GM19238 (cell line): ENCODE measurements around the gene IRF8.
"Not testable (repeated sequence)": the region's sequence is repeated elsewhere in the genome, so short reads cannot be mapped to it uniquely, and the experiment has no call there.

Experiments used
- DNase-seq: peaks from one replicate; pipeline ENCODE4 v3.0.0; 2011; ENCODE audit warnings: low spot score; ENCODE audit not compliant: insufficient read length

The IRF8 gene

GRCh38 chr16:85892760-85893159 lies 6.2 kb upstream of the IRF8 start:
- no peak for DNase-seq

GRCh38 chr16:85894266-85894665 lies 4.7 kb upstream of the IRF8 start:
- DNase-seq: no peak

GRCh38 chr16:85897382-85897781 lies 1.6 kb upstream of the IRF8 start:
- no peak for DNase-seq

- DNase-seq: no peak
Observed at GRCh38 chr16:85899444-85899843, 482 bp downstream of the IRF8 start.

DNA sequence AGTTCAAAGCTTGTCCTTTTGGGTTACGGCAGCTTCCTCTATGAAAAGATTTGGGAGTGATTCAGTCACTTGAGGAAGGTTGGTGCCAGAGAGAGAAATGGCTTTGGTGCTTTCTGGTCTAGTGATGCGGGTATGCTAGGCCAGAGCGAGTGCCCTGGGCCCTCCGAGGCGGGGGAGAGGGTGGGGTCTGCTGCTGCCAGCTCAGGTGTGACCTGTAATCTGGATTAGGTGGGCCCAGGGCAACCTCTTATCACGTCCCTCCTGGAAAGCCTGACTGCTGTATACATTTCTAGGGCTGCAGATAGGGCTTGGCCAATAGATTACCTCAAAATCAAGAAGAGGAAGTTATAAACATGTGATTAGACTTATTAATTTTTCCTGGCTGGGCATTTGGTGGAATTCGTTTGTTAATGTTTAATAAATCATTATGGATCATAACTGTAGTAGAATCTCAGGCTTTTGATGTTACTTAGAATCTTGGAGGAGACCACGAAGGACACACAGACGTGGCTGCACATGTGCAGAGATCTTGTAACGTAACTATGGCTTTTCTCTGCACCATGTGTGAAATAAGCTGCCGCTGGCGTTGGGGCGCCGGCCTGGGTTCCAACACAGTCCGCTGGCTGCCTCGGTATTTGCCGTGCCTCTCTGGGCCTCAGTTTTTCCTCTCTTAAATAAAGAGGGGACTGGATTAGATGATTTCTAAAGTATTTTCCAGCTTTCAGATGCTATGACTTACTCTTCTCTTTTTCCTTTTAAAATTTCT lies 1.2 kb downstream of the IRF8 start:
- no peak for DNase-seq

DNA sequence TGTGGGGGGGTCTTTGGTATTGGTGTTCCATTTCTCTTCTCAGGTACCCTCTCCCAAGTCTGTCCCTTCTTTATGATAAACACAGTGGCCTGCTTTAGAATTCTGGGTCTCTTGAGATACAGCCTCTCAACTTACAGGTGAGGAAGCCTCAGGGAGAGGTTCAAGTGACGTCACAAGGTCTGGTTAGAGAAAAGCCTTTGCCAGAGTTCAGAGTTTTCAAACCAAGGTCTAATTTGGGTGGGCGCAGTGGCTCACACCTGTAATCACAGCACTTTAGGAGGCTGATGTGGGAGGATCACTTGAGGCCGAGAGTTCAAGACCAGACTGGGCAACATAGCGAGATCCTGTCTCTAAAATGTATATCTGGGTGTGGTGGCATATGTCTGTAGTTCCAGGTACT lies 2.1 kb downstream of the IRF8 start:
- no peak for DNase-seq

- no peak for DNase-seq
Observed at GRCh38 chr16:85901773-85902365, 2.9 kb downstream of the IRF8 start.

DNA sequence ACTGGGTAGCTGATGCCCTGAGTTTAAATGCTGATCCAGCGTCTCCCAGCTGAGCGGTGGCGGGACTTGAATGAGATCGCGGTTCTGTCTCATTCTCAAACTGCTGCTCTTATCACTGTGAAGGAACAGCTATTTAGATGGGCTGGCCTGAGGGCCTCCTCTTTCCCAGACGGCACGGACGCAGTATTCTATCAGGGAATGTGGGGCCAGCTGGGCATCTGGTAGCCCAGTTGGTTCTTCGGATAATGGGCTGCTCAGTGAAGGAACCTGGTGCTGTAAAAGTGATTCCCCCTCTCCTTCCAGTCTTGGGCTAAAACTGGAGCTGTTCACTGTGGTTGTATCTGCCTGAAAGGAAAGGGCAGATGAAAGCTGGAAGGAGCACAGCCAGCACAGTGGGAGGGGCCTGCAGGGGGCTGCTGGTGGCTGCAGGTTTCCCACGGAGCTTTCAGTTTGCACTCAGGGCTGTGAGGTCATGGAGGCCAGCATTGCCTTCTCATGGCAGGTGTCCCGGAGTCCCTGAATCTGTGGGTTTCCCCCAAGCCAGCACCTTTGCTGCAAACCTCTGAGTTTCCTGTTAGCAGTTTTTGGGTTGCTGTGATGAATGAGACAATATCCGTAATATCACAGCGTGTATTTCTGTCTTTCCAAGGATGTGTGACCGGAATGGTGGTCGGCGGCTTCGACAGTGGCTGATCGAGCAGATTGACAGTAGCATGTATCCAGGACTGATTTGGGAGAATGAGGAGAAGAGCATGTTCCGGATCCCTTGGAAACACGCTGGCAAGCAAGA lies 3.6 kb downstream of the IRF8 start:
- DNase-seq: peak; percentile 84

- no peak for DNase-seq
Observed at GRCh38 chr16:85903559-85903958, 4.6 kb downstream of the IRF8 start.

GRCh38 chr16:85905110-85906095 lies 6.4 kb downstream of the IRF8 start:
- DNase-seq: no peak

- no peak for DNase-seq
Observed at GRCh38 chr16:85906349-85906748, 7.4 kb downstream of the IRF8 start.

GRCh38 chr16:85907231-85907630 lies 8.3 kb downstream of the IRF8 start:
- DNase-seq: not testable (repeated sequence)

DNA sequence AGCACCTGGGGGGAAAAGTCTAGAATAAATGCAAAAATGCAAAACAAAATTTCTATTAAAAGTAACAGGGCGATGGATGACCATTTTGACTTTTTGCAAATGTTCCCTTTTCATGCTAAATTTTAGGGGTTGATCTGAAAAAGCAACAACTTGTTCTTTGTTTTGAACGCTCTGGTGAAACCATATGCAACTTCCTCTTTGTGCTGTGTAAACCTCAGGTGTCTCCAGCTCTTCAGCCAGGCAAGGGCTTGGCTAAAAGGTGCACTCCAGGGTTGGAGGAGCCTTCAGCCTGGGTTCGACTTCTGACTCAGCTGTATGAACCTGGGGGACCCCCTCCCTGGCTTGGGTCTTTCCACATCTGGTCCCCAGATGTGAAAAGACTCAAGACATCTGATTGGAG lies 9.5 kb downstream of the IRF8 start:
- peak; percentile 56 for DNase-seq

DNA sequence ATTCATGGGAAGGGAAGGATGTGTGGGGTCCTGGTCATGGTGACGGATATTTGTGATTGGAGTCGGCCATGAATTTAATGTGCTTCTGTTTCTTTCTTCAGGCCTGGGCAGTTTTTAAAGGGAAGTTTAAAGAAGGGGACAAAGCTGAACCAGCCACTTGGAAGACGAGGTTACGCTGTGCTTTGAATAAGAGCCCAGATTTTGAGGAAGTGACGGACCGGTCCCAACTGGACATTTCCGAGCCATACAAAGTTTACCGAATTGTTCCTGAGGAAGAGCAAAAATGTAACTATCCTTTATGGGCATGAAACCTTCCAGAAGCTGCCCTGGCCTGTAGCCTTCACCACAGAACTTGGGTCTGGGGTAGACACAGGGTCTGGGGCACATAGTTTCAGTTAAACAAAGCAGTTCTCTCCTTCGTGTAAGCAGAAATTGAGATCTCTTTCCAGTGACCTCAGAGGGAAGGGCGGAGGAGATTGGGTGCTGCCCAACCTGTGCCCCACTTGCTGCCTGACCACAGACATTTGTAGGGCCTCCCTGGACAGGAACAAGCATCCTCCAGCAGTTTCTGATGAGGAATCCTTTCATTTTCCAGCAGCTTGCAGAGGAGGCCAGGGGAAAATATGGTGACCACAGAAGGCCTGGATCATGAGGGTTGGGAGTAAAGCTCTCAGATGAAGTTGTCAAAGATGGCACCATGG lies 10.1 kb downstream of the IRF8 start:
- DNase-seq: no peak

DNA sequence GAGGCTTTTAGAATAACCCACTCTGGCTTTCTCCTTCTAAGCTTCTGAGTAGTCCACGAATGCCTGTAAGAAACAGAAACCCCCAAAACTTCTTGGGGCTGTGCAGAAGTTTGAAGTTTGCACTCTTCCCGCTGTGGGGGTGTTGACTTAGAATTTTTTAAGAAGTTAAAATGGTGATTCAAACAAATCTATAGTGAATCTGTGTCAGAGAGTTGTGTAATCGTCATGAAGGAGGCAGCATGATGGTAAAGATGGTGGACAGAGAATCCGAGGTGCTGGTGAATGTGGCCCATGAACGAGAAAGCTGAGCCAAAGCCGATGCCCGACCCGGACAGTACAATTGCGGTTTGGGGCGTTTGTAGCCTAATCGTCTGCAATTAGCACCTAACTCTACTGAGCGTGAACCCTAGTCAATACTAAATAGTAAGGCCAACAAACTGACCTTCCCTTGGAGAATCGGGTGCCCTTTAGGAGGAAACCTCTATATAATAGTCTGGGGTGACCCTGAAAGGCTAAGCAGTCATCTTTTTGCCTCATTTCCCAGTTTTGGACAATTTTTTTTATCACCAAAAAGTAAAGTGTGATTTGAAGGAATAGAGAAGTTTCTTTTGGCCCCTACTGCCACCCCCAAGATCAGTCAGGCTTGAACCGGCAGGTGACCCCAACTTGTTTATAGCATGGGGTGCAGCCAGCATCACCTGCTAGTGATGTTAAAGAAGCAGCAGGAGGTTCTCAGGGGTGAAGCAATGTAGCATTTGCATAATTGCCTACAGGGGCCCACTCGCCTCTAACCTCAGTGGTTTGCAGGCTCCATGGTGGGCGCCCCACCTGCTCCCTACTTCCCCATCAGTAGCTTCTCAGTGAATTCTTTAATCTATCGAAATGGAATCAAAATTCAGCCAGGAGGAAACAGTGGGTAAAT lies 11.2 kb downstream of the IRF8 start:
- DNase-seq: no peak

- no peak for DNase-seq
Observed at GRCh38 chr16:85910854-85911247, 11.9 kb downstream of the IRF8 start.

- no peak for DNase-seq
Observed at GRCh38 chr16:85911251-85911930, 12.4 kb downstream of the IRF8 start.

GRCh38 chr16:85912211-85912974 lies 13.4 kb downstream of the IRF8 start:
- DNase-seq: no peak
